ENCODE data around the gene DLG2.

DNA sequence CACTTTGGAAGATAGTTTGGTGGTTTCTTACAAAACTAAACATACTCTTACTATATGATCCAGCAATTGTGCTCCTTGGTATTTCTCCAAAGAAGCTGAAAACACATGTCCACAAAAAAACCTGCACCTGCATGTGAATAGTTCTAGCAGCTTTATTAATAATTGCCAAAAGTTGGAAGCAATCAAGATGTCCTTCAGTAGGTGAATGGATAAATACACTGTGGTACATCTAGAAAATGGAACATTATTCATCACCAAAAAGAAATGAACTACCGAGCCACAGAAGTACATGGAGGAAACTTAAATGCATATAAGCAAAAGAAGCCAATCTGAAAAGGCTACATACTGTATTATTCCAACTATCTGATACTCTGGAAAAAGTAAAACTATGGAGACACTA lies 1771.9 kb downstream of the DLG2 start:
- TF ChIP-seq CTCF (IDR thresholded peaks at IDR 0.05; ENCODE audit: insufficient read depth, low read depth, low read length) (no peak), EZH2 (IDR thresholded peaks at IDR 0.05; ENCODE audit: insufficient read depth, low read length) (no peak)
